PFSK-1 (cell line): Measurements from ENCODE around the gene ZNF394.
A peak's percentile ranks its signal among the peaks of the same experiment; 100 is the strongest.

Experiments used
- FOXP2 ChIP-seq: optimal IDR thresholded peaks from 2 replicates; pipeline ENCODE3; 2011; ENCODE audit warnings: borderline replicate concordance, control low read depth, inconsistent platforms; ENCODE audit not compliant: insufficient read depth; ENCODE audit errors: extremely low read length, extremely low read depth
- POLR2AphosphoS5 ChIP-seq: IDR thresholded peaks from 2 replicates; pipeline ENCODE4 v1.6.1; 2012; ENCODE audit warnings: low read depth, mild to moderate bottlenecking, control low read depth, low read length, moderate library complexity
- REST ChIP-seq, 2 experiments: IDR thresholded peaks; 2 replicates each; pipeline versions ENCODE4 v1.6.1 to v1.8.0; 2011 to 2012; ENCODE audit warnings: low read depth in 2 of 2, low read length in 2 of 2, control low read depth in 1 of 2, inconsistent platforms in 1 of 2, mild to moderate bottlenecking in 1 of 2, moderate library complexity in 1 of 2; ENCODE audit not compliant: insufficient read depth in 1 of 2
- SIN3A ChIP-seq: IDR thresholded peaks from 2 replicates; pipeline ENCODE4 v1.6.1; 2012; ENCODE audit warnings: mild to moderate bottlenecking, low read length, moderate library complexity, borderline replicate concordance; ENCODE audit not compliant: insufficient read depth
- TAF1 ChIP-seq: IDR thresholded peaks from 2 replicates; pipeline ENCODE4 v1.6.1; 2012; ENCODE audit warnings: low read length, control low read depth, borderline replicate concordance; ENCODE audit not compliant: insufficient read depth

The ZNF394 gene

GRCh38 chr7:99521399-99521798 lies 21.3 kb upstream of the ZNF394 start:
- TF ChIP-seq REST (IDR thresholded peaks at IDR 0.05; ENCODE audit: insufficient read depth in 1 of 2, low read depth in 2 of 2, low read length in 2 of 2) (no peak), POLR2AphosphoS5 (no peak), FOXP2 (no peak), TAF1 (no peak), SIN3A (no peak)

GRCh38 chr7:99514050-99514449 lies 14.0 kb upstream of the ZNF394 start:
- TF ChIP-seq REST (IDR thresholded peaks at IDR 0.05; ENCODE audit: insufficient read depth in 1 of 2, low read depth in 2 of 2, low read length in 2 of 2): no peak
- no peak for TF ChIP-seq TAF1
- no peak for TF ChIP-seq SIN3A
- no peak for TF ChIP-seq POLR2AphosphoS5
- TF ChIP-seq FOXP2: no peak

GRCh38 chr7:99505324-99505662 lies 5.2 kb upstream of the ZNF394 start:
- TF ChIP-seq SIN3A (no peak), FOXP2 (no peak), TAF1 (no peak), POLR2AphosphoS5 (no peak), REST (IDR thresholded peaks at IDR 0.05; ENCODE audit: insufficient read depth in 1 of 2, low read depth in 2 of 2, low read length in 2 of 2) (no peak)

GRCh38 chr7:99504603-99505323 lies 4.7 kb upstream of the ZNF394 start, which contains the start of gene ZKSCAN5:
TSS of gene ZKSCAN5 (plus strand) at chr7:99504662. CDS start at chr7:99506045, 1,383 bp downstream.
- TF ChIP-seq FOXP2 (peak; percentile 69), SIN3A (0 out of 2 replicates have a peak, but pooled peaks have one; percentile 4), REST (IDR thresholded peaks at IDR 0.05; ENCODE audit: insufficient read depth in 1 of 2, low read depth in 2 of 2, low read length in 2 of 2) (no peak), TAF1 (peak; percentile 88; the same call in 1 of the 2 replicates), POLR2AphosphoS5 (peak; percentile 51)

- TF ChIP-seq TAF1 (no peak), FOXP2 (no peak)
These were observed 4.2 kb upstream of the ZNF394 start for GRCh38 chr7:99504281-99504602.
